Stimulated activated CD8-positive, alpha-beta memory T cell treated with anti-CD3 and anti-CD28 coated beads, Interleukin-2, amount 100 ng/mL, for 48 hours (primary cell): Measurements from ENCODE around the gene DOCK4.

Experiments used
- DNase-seq, 2 donors: peaks; one replicate each; pipeline ENCODE4 v3.0.0-alpha.2; 2020; ENCODE audit warnings: low read depth in 2 of 2

The DOCK4 gene

GRCh38 chr7:111827863-111828504, 378.2 kb downstream of the DOCK4 start:
- no peak for DNase-seq

GRCh38 chr7:111825046-111825445, 381.2 kb downstream of the DOCK4 start:
- no peak for DNase-seq

- no peak for DNase-seq
Measured at GRCh38 chr7:111823826-111824225, 382.4 kb downstream of the DOCK4 start.

- no peak for DNase-seq
Measured at GRCh38 chr7:111821046-111821445, 385.2 kb downstream of the DOCK4 start.

GRCh38 chr7:111820621-111821020, 385.6 kb downstream of the DOCK4 start:
- no peak for DNase-seq

GRCh38 chr7:111820121-111820520, 386.1 kb downstream of the DOCK4 start:
- no peak for DNase-seq

- no peak for DNase-seq
Measured at GRCh38 chr7:111815354-111815753, 390.8 kb downstream of the DOCK4 start.

GRCh38 chr7:111813306-111813705, 392.9 kb downstream of the DOCK4 start:
- DNase-seq = no peak

- DNase-seq = no peak
Measured at GRCh38 chr7:111806232-111806631, 400.0 kb downstream of the DOCK4 start.

- DNase-seq = no peak
Measured at GRCh38 chr7:111803015-111803758, 403.0 kb downstream of the DOCK4 start.

- DNase-seq = no peak
Measured at GRCh38 chr7:111802194-111802772, 403.9 kb downstream of the DOCK4 start.

- no peak for DNase-seq
Measured at GRCh38 chr7:111801277-111801676, 404.9 kb downstream of the DOCK4 start.

- DNase-seq = no peak
Measured at GRCh38 chr7:111796671-111797070, 409.5 kb downstream of the DOCK4 start.

- no peak for DNase-seq
Measured at GRCh38 chr7:111789870-111790269, 416.3 kb downstream of the DOCK4 start.

GRCh38 chr7:111789048-111789320, 417.2 kb downstream of the DOCK4 start:
- DNase-seq = no peak

- no peak for DNase-seq
Measured at GRCh38 chr7:111788286-111789047, 417.7 kb downstream of the DOCK4 start.

- no peak for DNase-seq
Measured at GRCh38 chr7:111787741-111788140, 418.5 kb downstream of the DOCK4 start.

GRCh38 chr7:111787099-111787498, 419.1 kb downstream of the DOCK4 start:
- DNase-seq = no peak

GRCh38 chr7:111785076-111785475, 421.1 kb downstream of the DOCK4 start:
- no peak for DNase-seq

- no peak for DNase-seq
Measured at GRCh38 chr7:111784296-111784695, 421.9 kb downstream of the DOCK4 start.

GRCh38 chr7:111783854-111784253, 422.3 kb downstream of the DOCK4 start:
- no peak for DNase-seq

GRCh38 chr7:111780527-111780926, 425.7 kb downstream of the DOCK4 start:
- no peak for DNase-seq

GRCh38 chr7:111775206-111775605, 431.0 kb downstream of the DOCK4 start:
- DNase-seq = no peak
